Testis (tissue), 3 donors: ENCODE data around the gene CA5B. TPM values are rescaled to one million over a fixed set of nuclear protein-coding genes. Genes with fewer than 3 reads are reported as not detected.
A peak's percentile ranks its signal among the peaks of the same experiment; 100 is the strongest.
"Not testable (repeated sequence)": the region's sequence is repeated elsewhere in the genome, so short reads cannot be mapped to it uniquely, and the experiment has no call there.

ENCODE experiments used
- DNase-seq: peaks from one replicate; pipeline ENCODE4 v3.0.0-alpha.2; 2019
- H3K27ac ChIP-seq, 2 donors: fragments of 200-600 bp; sonication (generic); one replicate each; pipeline ENCODE4 v1.5.1; 2019
- H3K27me3 ChIP-seq: fragments of 200-600 bp; sonication (generic); one replicate; pipeline ENCODE4 v1.5.1; 2019
- H3K36me3 ChIP-seq: fragments of 200-600 bp; sonication (generic); one replicate; pipeline ENCODE4 v1.5.1; 2017; ENCODE audit warnings: low read depth; ENCODE audit errors: missing control alignments
- H3K4me1 ChIP-seq: fragments of 200-600 bp; sonication (generic); one replicate; pipeline ENCODE4 v1.5.1; 2019
- H3K4me3 ChIP-seq, 2 donors: fragments of 200-600 bp; sonication (generic); one replicate each; pipeline ENCODE4 v1.5.1; 2017 to 2019
- H3K9me3 ChIP-seq: fragments of 200-600 bp; sonication (generic); one replicate; pipeline ENCODE4 v1.5.1; 2017
- POLR2A ChIP-seq: fragments of 450-650 bp; IDR thresholded peaks from one replicate; pipeline ENCODE4 v1.6.1; 2017; ENCODE audit warnings: antibody characterized with exemption, mild to moderate bottlenecking, moderate library complexity
- WGBS, 2 donors: methylation state at CpG; one replicate each; pipeline ENCODE4 v1.1.5; 2018; 5-methylcytosine and 5-hydroxymethylcytosine counted together
- intact Hi-C: fragments of 100-400 bp; cut with DNase I; formaldehyde crosslinking; loops from one replicate; pipeline ENCODE4 v1.15.1; 2023; ENCODE audit warnings: low total_unique reads
- polyA plus RNA-seq: library from polyadenylated mRNA; stranded (reverse); fragments of 350-450 nt; fragmentation: Illumina TruSeq; extraction: RNeasy Lipid Tissue Mini Kit (QIAGEN cat#74804); gene quantifications from one replicate; pipeline ENCODE4 v1.2.3, GENCODE V29; 2014; ENCODE audit warnings: low read depth, low replicate concordance; ENCODE audit not compliant: insufficient read depth
- total RNA-seq, 2 donors: library from RNA; depleted of rRNA; stranded (reverse); fragments of >200 nt; gene quantifications; one replicate each; pipeline ENCODE4 v1.2.3, GENCODE V29; 2016
- TF ChIP-seq, protein P1 (sequence below), 3 experiments: fragments of 450-650 bp in 2 of 3; fragments of 200-600 bp in 1 of 3; sonication (generic) in 1 of 3; IDR thresholded peaks; one replicate each; pipeline ENCODE4 v1.5.1; 2016 to 2019; ENCODE audit warnings: antibody characterized with exemption in 3 of 3, mild to moderate bottlenecking in 2 of 3, moderate library complexity in 1 of 3

Gene CA5B
- total and polyA plus RNA-seq, 3 donors from 2014 or later, result 25.1 to 53.1 (median 45.5) TPM

- H3K27ac ChIP-seq, result no peak overlapping the region
- H3K27me3 ChIP-seq, result no peaks in the 10 kb centered on the region
- peak; percentile 83 for DNase-seq
- H3K9me3 ChIP-seq, result no peaks in the 10 kb centered on the region
- intact Hi-C loops, result no loop called here
- no peaks in the 10 kb centered on the region for H3K4me1 ChIP-seq
- no peak overlapping the region for H3K4me3 ChIP-seq
- no peaks in the 10 kb centered on the region for H3K36me3 ChIP-seq
- WGBS, 2 donors, result 60 to 67% methylated on average over 6 to 7 of the region's 9 CpGs
- no peak for TF ChIP-seq POLR2A
- TF ChIP-seq, protein P1, sequence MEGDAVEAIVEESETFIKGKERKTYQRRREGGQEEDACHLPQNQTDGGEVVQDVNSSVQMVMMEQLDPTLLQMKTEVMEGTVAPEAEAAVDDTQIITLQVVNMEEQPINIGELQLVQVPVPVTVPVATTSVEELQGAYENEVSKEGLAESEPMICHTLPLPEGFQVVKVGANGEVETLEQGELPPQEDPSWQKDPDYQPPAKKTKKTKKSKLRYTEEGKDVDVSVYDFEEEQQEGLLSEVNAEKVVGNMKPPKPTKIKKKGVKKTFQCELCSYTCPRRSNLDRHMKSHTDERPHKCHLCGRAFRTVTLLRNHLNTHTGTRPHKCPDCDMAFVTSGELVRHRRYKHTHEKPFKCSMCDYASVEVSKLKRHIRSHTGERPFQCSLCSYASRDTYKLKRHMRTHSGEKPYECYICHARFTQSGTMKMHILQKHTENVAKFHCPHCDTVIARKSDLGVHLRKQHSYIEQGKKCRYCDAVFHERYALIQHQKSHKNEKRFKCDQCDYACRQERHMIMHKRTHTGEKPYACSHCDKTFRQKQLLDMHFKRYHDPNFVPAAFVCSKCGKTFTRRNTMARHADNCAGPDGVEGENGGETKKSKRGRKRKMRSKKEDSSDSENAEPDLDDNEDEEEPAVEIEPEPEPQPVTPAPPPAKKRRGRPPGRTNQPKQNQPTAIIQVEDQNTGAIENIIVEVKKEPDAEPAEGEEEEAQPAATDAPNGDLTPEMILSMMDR (IDR thresholded peaks at IDR 0.05), result no peak
These were observed 6.3 kb downstream of the CA5B start for GRCh38 chrX:15744181-15744867.

- no peak overlapping the region for H3K4me3 ChIP-seq
- no peak overlapping the region for H3K27ac ChIP-seq
- 60 to 71% methylated on average over 3 to 4 of the region's 4 CpGs for WGBS, 2 donors
- no peak for DNase-seq
- no peaks in the 10 kb centered on the region for H3K4me1 ChIP-seq
- no peaks in the 10 kb centered on the region for H3K27me3 ChIP-seq
- intact Hi-C loops, result no loop called here
- H3K36me3 ChIP-seq, result no peaks in the 10 kb centered on the region
- no peak for TF ChIP-seq POLR2A
- TF ChIP-seq, protein P1 (IDR thresholded peaks at IDR 0.05), result no peak
- H3K9me3 ChIP-seq, result no peaks in the 10 kb centered on the region
These were observed 7.1 kb downstream of the CA5B start for GRCh38 chrX:15745179-15745578.

DNA sequence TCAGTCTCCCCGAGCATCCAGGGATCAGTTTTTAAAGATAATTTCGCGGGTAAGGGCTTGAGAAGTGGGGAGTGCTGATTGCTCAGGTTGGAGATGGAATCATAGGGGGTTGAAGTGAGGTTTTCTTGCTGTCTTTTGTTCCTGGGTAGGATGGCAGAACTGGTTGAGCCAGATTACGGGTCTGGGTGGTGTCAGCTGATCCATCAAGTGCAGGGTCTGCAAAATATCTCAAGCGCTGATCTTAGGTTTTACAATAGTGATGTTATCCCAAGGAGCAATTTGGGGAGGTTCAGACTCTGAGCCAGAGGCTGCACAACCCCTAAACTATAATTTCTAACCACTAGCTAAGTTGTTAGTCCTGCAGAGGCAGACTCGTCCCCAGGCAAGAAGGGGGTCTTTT, 8.6 kb downstream of the CA5B start:
- H3K4me1 ChIP-seq, DNase-seq, H3K27me3 ChIP-seq, H3K4me3 ChIP-seq, H3K27ac ChIP-seq, H3K9me3 ChIP-seq, H3K36me3 ChIP-seq, intact Hi-C loops: not testable (repeated sequence)
- 67 to 87% methylated on average over 4 to 6 of the region's 6 CpGs for WGBS, 2 donors

DNA sequence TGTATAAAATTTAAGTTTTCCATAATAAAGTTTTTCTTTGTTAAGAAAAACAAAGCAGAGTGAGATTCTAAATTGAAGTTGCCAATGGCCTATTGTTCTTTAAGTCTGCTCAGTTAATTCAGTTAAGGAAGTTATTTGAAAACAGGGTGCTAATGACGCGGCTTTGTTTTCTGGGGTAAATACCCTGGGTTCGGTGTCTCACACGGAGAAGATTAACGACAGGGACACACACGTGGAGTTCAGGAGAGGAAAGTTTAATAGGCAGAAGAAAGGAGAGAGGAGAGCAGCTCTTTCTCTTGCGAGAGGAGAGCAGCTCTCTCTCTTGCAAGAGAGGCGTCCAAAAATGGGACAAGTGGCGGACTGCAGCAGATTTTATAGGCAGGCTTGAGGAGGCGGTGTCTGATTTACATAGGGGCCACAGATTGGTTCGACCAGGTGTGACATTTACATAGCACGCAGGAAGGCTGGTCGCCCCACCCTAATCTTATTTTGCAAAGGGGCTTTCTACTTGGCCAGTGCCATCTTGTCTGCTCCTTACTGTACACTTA, 9.6 kb downstream of the CA5B start:
- intact Hi-C loops, result no loop called here
- Histone ChIP-seq H3K9me3 (no peaks in the 10 kb centered on the region), H3K27ac (no peak overlapping the region), H3K4me1 (peaks cover 4% of the 10 kb centered on the region), H3K36me3 (no peaks in the 10 kb centered on the region), H3K4me3 (no peak overlapping the region), H3K27me3 (no peaks in the 10 kb centered on the region)
- 88 to 90% methylated on average over 9 to 12 of the region's 13 CpGs for WGBS, 2 donors
- no peak for DNase-seq
- TF ChIP-seq POLR2A, result no peak
- TF ChIP-seq, protein P1 (IDR thresholded peaks at IDR 0.05), result no peak

DNA sequence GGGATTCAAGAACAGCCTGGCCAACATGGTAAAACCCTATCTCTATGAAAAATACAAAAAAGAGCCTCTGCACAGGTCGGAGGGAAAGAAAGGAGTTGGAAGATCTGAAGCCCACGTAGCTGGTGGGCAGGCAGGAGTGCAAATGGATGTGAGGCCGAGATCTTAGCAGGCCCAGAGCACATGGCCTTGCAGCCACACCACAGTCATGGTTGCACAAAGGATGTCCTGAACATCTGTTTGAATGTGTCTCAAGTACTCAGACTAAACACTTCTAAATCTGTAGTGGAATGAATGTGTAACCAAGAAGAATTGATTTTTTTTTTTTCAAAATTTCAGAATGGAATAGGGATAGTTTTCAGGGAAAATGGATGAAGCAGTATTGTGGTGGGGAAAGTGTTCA, 10.8 kb downstream of the CA5B start:
- H3K27me3 ChIP-seq, result no peaks in the 10 kb centered on the region
- DNase-seq, result no peak
- H3K9me3 ChIP-seq, result no peaks in the 10 kb centered on the region
- intact Hi-C loops, result no loop called here
- H3K4me1 ChIP-seq, result peaks cover 4% of the 10 kb centered on the region
- H3K27ac ChIP-seq, result no peak overlapping the region
- 83 to 87% methylated on average over 2 to 3 of the region's 3 CpGs for WGBS, 2 donors
- H3K4me3 ChIP-seq, result no peak overlapping the region
- TF ChIP-seq, protein P1 (IDR thresholded peaks at IDR 0.05), result no peak
- no peak for TF ChIP-seq POLR2A
- no peaks in the 10 kb centered on the region for H3K36me3 ChIP-seq
